ENCODE measurements around the gene GJA9. TPM values are rescaled to one million over a fixed set of nuclear protein-coding genes. Genes with fewer than 3 reads are reported as not detected.

The GJA9 gene
- total and polyA plus RNA-seq, 4 donors = not detected

DNA sequence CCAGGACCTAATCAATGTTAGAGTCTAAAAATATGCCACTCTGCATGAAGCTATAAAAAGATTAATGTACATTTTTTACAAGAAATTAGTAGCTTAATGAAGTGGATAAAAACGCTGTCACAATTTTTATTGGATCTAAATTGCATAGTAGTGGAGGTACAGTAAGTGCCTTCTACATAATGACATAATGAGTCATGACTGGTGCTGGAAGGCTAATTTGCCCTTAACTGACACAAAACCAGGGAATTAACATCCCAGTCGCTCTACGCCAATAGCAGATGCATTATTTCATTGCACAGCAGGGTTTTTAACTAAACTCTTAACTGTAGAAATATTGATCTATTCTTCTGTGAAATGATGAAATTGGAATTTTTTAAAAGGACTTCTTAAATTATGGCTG, 55.1 kb downstream of the GJA9 start:
- Histone ChIP-seq H3K36me3 (ENCODE audit: control insufficient read depth in 4 of 4, insufficient read depth in 3 of 4, low read depth in 1 of 4, low read length in 3 of 4) (no peaks in the 10 kb centered on the region), H3K27me3 (ENCODE audit: control insufficient read depth in 4 of 4, insufficient read depth in 4 of 4, low read length in 3 of 4) (peaks cover 0 to 4% (median 0%) of the 10 kb centered on the region in 4 donors), H3K27ac (ENCODE audit: low read depth in 1 of 2, low read length in 2 of 2) (no peak overlapping the region), H3K4me1 (ENCODE audit: control insufficient read depth in 4 of 4, insufficient read depth in 4 of 4, low read length in 3 of 4) (no peaks in the 10 kb centered on the region), H3K9me3 (ENCODE audit: control insufficient read depth in 4 of 4, low read length in 3 of 4) (no peaks in the 10 kb centered on the region), H3K9ac (ENCODE audit: low read depth in 1 of 2, low read length in 2 of 2) (no peak overlapping the region), H3K4me3 (ENCODE audit: low read depth in 1 of 3, low read length in 3 of 3) (no peak overlapping the region)
- no peak for DNase-seq (ENCODE audit: low spot score)
- no peak for TF ChIP-seq RXRA (IDR thresholded peaks at IDR 0.05)
- no peak for TF ChIP-seq SP1 (IDR thresholded peaks at IDR 0.05)
- 78% methylated on average over 3 of the region's 3 CpGs for WGBS

Small RNA genes within 50 kb of the gene (small RNA-seq; reads per million reads assigned to genes)
- gene GJA9-MYCBP (not detected), gene RNU6-605P (not detected)

Other genes starting within 250 kb of the GJA9 start
- 10 to 100 TPM in 1 of 2 donors, 1 to 10 TPM in 1; 6.6 to 10.1 TPM for gene RRAGC, start 21.8 kb downstream of the GJA9 start, total RNA-seq
- gene RRAGC, start 21.8 kb downstream of the GJA9 start, polyA plus RNA-seq = 1 to 10 TPM; 6.7 to 7.7 TPM
- gene MYCBP, start 8.2 kb downstream of the GJA9 start, total RNA-seq = 10 to 100 TPM in 1 of 2 donors, 1 to 10 TPM in 1; 8.2 to 12.5 TPM
- 10 to 100 TPM in 1 of 2 donors, 1 to 10 TPM in 1; 7.8 to 21.2 TPM for gene MYCBP, start 8.2 kb downstream of the GJA9 start, polyA plus RNA-seq
- gene RHBDL2, start 60.2 kb upstream of the GJA9 start, total RNA-seq = under 1 TPM; 0.14 to 0.17 TPM
- gene RHBDL2, start 60.2 kb upstream of the GJA9 start, polyA plus RNA-seq = under 1 TPM in 1 of 2 donors, not detected in 1; 0.28 TPM
- 10 to 100 TPM; 30.0 to 52.4 TPM for gene AKIRIN1, start 109.7 kb upstream of the GJA9 start, total RNA-seq
- 10 to 100 TPM; 18.2 to 23.6 TPM for gene AKIRIN1, start 109.7 kb upstream of the GJA9 start, polyA plus RNA-seq
- 100 to 1,000 TPM; 193 to 213 TPM for gene NDUFS5, start 144.8 kb upstream of the GJA9 start, total RNA-seq
- 100 to 1,000 TPM; 259 to 308 TPM for gene NDUFS5, start 144.8 kb upstream of the GJA9 start, polyA plus RNA-seq

Data from liver (tissue), 10 donors.